Dedifferentiated amniotic fluid mesenchymal stem cell (primary cell): ENCODE measurements around the gene ZNF621.
"Not testable (repeated sequence)": the region's sequence is repeated elsewhere in the genome, so short reads cannot be mapped to it uniquely, and the experiment has no call there.

Experiments
- DNase-seq: peaks from one replicate; pipeline ENCODE4 v3.0.0-alpha.2; 2016; ENCODE audit errors: extremely low spot score

Gene ZNF621

DNA sequence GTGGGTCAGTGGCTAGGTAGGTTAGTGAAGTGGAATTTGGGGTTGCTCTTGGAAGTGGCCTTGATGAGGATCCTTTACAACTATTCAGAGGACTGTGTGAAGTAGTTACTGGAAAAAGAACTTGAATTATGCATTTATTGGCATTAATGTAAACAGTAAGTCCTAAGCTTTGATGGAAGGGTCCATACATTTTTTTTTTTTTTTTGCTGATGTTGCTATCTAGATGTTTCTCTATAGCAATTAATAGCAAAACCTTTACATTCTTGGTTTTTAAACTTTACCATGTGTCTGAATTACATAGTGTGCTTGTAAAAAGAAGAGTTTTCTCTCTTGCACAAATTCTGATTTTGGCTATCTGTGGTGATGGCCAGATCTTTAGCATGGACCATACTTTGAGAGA is 9.5 kb downstream of the ZNF621 start:
- no peak for DNase-seq

DNA sequence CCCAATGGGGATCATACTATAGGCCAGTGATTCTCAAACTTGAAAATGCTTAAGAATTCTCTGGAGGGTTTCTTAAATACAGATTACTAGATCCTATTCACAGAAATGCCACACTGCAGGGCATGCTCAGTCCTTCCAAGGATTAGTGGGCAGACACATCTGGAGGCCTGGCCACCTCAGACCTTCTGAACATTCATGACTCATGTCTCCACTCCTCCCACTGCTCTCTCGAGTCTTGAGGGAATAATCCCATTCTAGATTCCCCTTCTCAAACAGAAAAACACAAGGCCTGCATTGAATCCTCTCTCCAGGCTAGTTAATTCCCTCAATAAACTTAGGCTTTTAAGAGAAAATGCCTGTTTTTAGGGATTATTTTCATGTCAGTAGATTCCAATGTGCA is 22.1 kb downstream of the ZNF621 start:
- peak; percentile 59 for DNase-seq

DNA sequence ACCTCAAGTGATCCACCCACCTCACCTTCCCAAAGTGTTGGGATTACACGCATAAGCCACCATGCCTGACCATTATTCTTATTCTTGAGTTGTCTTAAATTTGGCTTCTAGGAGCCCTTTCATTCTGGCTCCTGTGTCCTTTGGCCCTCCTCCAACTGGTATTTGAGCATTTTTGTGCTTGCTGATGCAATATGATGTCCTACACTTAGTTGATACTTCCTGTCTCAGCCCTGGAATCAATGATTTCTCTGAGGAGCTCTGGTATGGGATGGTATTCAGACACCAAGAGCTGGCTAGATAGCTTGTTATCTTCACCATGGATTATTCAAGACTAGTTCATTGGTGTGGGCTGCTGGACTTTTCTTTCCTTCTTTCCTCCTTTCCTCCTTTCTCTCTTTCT is 25.4 kb downstream of the ZNF621 start:
- DNase-seq: no peak

DNA sequence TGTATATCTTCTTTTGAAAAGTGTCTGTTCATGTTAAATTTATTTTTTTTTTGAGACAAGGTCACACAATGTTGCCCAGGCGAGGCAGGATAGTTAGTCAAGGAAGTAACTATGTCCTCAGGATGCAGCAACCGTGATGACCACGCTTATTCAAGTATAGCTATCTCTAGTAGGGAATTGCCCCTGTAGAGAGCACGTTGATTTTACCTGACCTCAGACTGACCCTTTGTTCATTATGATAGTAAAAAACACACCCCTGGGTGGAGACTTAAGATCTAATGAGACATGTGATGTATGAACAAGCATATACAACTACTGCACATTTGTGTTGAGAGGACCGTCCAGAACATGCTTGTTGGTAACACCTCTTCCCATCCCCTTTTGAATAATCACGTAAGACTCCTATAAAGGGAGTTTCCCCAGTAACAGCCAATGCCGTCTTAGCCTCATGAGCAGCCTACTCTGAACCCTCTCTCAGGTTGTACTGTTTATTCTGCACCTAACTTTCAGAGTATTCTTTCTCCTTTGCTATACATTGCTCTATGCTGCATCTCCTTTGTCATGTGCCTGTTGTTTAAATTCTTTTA is 32.9 kb downstream of the ZNF621 start:
- DNase-seq: no peak

DNA sequence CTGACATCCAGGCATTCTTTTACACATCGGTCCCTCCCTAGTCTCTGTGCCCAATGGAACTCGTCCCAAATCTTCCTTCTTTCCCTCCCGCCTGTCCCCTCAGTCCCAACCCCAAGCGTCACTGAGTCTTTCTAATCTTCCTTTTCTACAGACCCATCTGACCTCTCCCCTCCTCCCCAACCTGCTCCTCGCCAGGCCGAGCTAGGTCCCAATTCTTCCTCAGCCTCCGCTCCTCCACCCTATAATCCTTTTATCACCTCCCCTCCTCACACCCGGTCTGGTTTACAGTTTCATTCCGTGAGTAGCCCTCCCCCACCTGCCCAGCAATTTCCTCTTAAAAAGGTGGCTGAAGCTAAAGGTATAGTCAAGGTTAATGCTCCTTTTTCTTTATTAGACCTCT is 37.7 kb downstream of the ZNF621 start:
- DNase-seq: not testable (repeated sequence)

DNA sequence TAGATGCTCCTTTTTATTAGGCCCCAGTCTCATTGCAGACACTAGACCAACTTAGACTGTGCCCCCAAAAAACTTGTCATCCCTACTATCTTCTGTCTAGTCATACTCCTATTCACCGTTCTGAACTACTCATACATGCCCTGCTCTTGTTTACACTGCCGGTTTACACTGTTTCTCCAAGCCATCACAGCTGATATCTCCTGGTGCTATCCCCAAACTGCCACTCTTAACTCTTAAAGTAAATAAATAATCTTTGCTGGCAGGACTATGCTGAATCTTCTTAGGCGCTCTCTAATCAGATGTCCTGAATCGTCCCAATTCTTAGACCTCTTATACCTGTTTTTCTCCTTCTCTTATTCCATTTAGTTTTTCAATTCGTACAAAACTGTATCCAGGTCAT is 40.9 kb downstream of the ZNF621 start:
- not testable (repeated sequence) for DNase-seq

DNA sequence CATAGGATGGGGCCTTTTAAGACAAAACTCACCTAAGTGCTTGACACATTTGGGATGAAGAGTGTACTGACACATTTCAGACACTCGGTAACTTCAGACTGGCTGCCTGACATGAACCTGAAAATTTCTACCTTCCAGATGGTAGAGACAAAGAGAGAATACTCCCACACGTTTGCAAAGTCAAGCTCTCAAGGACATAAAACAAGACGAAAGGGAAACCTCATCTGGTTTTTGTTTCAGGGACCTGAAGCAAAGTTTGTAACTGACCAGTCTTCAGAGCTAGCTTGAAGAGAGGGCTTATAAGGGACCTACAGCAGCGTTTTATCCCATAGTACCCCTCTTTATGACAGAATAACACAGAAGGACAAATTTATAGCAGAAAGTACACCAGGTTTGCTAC is 41.9 kb downstream of the ZNF621 start:
- no peak for DNase-seq

DNA sequence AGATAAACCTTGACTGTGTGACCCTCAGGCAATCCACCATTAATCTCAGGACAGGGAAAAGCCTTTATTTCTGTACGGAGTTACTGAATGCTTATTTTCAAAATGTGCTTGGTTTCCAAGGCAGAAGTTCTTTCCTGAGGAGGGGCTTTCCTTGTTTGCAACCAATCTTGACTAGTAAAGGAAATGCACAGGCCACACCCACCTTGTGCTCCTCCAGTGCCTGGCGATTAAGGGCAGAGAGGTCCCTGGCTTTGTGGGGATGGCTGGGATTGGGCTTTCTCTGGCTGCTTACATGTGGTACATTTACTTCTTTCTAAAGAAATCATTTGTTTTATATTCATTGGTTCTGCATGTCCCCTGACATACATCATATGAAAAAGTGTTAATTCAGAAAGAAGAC is 47.8 kb downstream of the ZNF621 start:
- DNase-seq: no peak

DNA sequence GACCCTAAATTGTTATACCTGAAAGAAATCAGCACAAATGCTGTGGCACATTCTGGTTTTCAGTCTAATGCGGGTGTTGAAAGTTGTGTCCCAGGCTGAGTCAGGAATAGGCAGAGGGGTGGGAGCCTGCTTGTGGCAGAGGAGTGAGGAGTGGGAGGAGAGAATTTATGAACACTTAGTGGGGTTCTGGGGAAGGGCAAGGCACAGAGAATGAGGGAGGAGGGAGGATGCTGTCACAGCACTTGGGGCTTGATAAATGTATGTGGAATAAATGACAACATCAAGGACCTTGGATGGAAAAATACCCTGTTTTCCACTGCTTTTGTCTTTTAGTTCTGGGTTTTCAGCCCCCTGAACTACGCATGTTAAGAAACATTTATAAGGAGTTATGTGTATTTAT is 49.3 kb downstream of the ZNF621 start:
- no peak for DNase-seq

DNA sequence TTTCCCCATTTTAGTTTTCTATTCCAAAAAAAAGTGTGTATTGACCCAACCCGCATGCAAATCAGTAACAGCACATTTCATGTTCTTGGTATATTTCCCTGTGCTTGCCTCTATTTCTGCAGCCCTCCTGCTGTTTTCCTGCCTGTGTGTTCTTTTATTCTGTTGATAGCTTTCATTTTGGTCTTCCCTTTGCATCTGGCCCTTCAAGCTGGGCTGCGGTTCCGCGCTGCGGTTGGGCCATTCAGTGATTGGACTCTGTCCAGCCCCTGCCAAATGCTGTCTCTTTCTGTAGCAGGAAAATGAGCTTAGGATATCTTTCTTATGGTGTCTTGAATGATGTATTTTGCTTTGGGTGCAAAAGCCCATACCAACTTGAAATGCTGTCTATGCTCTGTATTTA is 49.9 kb downstream of the ZNF621 start:
- DNase-seq: no peak

DNA sequence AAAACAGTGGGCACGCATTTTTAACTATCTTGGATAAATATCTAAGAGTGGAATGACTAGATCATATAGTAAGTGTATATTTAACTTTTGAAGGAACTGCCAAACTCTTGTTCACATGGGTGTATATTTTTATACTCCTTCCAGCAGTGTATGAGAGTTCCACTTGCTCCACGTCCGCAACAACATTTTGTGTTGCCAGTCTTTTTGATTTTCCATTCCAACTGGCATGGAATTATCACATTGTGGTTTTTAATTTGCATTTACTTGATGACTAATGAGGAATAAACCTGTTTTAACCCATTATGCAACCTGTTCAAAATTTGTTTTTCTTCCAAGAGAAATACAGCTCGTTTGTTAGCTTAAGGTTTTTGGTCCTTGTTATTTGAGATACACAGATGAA is 51.6 kb downstream of the ZNF621 start:
- no peak for DNase-seq

DNA sequence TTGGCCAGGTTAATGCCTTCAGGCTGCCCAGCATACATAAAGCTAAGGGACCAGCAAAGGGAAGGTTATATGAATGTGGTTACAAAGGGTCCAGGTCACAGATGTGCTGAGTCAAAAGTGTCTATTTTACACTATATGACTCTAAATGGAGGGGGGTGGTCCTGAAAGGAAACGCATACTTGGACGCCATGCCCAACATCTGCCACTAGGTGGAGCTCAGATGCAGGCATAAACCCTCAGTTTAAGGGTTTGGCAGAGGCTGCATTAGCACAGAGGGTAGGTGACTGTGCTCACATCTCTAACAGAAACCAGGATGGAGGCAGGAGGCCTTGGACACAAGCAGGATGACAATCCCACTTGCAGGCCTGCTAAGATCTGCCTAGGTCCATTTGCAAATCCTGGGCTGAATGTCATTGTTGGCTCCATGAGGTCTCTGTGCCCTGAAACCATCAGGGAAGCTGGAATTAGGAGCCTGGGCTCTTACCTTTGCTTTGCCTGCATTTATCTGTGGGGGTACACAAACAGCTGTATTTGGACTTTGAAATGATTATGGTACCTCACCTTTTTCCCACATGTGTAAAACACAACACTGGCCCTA is 55.8 kb downstream of the ZNF621 start:
- peak; percentile 59 for DNase-seq

DNA sequence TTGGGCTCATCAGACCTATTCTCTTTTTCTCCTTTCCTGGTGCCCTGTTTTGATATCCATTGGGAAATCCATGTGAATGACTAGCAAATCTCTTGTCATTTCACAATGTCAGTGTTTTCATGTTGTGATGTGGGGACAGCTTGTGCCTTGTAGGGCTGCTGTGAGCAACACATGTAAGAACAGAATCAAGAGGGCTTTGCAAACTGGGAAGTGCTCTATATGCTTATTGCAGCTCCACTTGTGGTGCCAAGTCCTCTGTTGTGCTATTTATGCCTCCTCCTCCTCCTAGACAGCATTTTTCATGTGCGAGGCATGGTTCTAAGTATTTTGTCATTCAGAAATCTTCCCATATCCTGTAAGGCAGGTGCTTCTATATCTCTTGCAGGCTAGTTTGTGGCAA is 56.4 kb downstream of the ZNF621 start:
- DNase-seq: no peak

DNA sequence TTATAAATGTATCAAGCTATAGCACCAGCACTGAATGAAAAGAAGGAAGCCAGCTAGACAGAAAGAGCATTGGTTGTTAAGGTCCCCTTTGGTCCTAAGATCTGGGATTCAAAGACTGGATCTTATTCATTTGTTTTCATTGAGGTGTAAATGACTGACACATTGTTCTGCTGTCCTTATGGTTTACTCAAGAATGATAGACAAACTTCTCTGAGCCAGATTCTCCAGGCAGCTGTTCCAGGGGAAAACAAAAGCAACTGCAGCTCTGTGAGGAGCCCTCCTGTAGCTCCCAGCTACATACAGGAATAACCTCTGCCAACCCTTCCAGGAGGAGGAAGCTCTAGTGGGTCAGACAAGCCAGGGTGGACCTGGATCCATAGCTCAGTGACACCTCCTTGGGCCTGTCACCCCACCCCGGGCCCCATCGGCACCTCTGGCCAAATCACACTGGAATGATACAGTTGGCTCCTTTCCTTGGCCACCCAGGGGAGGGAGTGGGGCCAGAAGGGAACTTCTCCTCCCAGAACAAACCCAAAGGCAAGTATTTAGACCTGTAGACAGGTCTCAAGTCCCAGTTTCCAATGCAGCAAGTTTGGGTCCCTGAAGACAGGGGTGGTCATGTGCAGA is 57.8 kb downstream of the ZNF621 start:
- no peak for DNase-seq

DNA sequence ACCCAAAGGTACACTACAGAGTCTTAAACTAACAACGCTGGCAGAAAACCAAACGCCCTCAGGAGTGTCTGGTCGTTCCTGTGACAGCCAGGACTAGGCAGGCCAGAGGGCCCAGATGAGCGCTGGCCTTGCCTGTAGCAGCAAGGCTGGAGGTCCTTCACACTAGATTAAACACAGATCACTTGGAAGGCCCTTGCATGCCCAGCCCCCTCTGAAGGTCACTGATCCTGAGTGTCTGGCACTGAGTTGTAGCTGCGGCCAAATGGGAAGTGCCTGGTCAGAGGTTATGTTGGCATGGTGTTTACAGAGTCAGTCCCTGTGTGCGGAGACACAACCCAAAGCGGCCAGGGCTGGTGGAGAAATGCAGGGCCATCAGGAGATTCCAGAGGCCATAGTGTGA is 58.9 kb downstream of the ZNF621 start:
- DNase-seq: no peak

DNA sequence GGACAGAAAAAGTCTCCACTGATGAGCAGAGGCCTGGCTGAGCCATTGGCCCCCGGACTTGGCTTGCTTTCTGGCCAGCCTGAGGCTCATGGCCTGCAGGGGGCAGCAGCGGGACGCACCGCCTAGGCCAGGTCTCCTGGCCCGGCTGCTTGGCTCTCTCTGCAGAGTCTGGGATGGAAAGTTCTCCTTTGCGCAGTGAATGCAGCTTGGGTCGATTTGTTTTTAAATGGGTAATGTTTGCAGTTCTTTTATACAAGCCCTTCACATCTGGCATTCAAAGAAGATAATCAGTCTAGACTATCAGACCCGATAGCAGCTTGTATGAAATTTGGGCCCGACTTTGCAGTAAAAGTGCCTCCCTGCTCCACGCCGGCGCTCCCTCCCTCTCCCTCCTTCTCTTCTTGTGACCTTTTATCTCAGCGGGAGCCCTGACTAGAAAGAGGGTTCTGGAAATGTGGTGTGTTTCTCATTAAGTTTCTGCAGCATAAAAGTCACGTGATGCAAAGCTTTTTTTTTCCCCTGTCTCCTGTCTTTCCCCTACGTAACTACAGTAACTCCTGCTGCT is 59.9 kb downstream of the ZNF621 start:
- peak; percentile 59 for DNase-seq

DNA sequence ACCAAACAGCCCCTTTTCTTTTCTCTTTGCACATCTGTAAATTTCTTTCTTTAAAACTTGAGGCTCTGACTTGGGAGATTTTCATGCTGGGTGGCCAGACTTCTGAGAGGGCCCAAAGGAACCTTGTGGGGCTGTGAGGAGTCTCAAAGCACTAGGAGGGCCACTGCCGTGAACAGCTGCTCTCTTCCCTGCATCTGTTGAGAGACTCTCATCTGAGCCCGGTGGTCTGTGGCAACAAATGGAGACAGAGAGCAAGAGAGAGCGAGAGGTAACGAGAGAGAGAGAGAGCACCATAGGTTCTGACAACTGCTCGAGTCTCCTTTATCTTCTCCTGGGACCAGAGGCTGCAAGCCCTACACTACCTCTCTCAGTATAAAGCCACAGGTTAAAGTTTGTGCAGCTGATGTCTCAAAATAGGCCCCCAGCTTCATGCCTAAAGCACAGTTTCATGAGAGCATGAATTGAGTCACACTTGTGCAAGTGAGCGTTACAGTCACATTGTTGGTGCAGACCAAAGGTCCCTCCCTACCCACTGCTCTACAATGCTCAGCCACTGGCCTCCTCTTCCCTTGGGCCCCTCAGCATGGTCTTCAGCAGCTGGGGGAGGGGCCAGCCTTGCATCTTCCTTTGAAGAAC is 60.7 kb downstream of the ZNF621 start:
- no peak for DNase-seq

DNA sequence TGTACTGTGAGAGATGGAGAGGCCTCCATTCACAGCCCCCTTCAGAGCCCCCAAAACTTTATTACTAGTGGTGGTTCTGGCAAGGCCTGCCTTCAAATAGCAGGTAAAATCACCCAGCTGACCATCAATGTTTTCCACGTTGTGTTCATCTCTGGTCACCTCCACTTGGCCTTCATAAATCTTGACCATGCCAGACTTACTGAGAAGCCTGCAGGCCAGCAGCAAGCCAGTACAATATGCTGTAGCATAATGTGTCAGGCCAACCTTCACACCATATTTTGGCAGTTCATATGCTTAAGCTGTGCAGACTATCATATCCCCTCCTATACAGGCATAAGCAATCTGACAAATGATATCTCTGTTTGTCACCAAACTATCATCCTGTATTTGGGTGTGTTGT is 62.1 kb downstream of the ZNF621 start:
- DNase-seq: no peak

DNA sequence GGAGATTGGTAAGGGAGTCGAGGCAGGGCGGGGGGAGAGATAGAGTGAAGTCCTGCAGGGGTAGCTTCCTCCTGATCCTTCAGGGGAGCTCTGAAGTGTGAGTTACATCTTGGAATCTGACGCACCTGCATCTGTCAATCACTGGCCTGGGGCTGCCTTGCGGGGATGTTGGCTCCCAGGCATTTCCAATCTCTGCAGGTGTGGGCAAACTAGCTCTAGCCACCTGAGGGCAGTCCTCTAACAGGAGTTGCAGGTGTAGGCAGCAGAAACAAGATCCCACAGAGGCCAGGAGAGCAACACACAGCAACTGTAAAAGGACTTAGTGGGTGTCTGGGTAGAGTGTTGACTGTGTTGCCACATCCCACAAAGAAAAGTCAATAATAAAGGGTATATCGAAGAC is 63.6 kb downstream of the ZNF621 start:
- no peak for DNase-seq
